MCF 10A (cell line): Measurements from ENCODE around the gene CXCR1. TPM values are rescaled to one million over a fixed set of nuclear protein-coding genes. Genes with fewer than 3 reads are reported as not detected.
"Not testable (repeated sequence)": the region's sequence is repeated elsewhere in the genome, so short reads cannot be mapped to it uniquely, and the experiment has no call there.

Source experiments
- BruUV-seq: library from RNA; stranded (reverse); fragments of 400-500 nt; replicated peaks from 2 replicates; lab custom pipeline; 2021; lab: Mats Ljungman, UMichigan
- CTCF ChIA-PET: fragments of 300-600 bp; sonication (Branson Sonifier 250); formaldehyde crosslinking; extraction: SDS; loops from one replicate; lab custom pipeline; 2021; ENCODE audit warnings: antibody characterized with exemption, inconsistent platforms; lab: Yijun Ruan, JAX
- POLR2A ChIA-PET: fragments of 300-600, 350-650 bp; sonication (Branson Sonifier 250); formaldehyde crosslinking; extraction: SDS; loops from one replicate; lab custom pipeline; 2020; ENCODE audit warnings: antibody characterized with exemption, inconsistent platforms; lab: Yijun Ruan, JAX
- DNase-seq: peaks from one replicate; pipeline ENCODE4 v3.0.0-alpha.2; 2018; ENCODE audit not compliant: unreplicated experiment
- H3K27ac Mint-ChIP-seq: one replicate; pipeline ENCODE4 v1.8.0; 2022; ENCODE audit warnings: mild to moderate bottlenecking, low read depth, mixed read lengths; ENCODE audit not compliant: unreplicated experiment
- H3K27me3 Mint-ChIP-seq: one replicate; pipeline ENCODE4 v1.8.0; 2022; ENCODE audit warnings: mixed read lengths; ENCODE audit not compliant: insufficient read depth, unreplicated experiment
- H3K36me3 Mint-ChIP-seq: one replicate; pipeline ENCODE4 v1.8.0; 2022; ENCODE audit warnings: mild to moderate bottlenecking, moderate library complexity, mixed read lengths; ENCODE audit not compliant: insufficient read depth, unreplicated experiment
- H3K4me1 Mint-ChIP-seq: one replicate; pipeline ENCODE4 v1.8.0; 2022; ENCODE audit warnings: mixed read lengths; ENCODE audit not compliant: insufficient read depth, unreplicated experiment
- H3K4me3 Mint-ChIP-seq: one replicate; pipeline ENCODE4 v1.8.0; 2022; ENCODE audit warnings: mild to moderate bottlenecking, moderate library complexity, mixed read lengths; ENCODE audit not compliant: unreplicated experiment
- H3K9me3 Mint-ChIP-seq: one replicate; pipeline ENCODE4 v1.8.0; 2022; ENCODE audit warnings: mixed read lengths; ENCODE audit not compliant: unreplicated experiment
- CTCF ChIP-seq: fragments of 200-600 bp; IDR thresholded peaks from one replicate; pipeline ENCODE4 v1.8.0; 2022; ENCODE audit warnings: antibody characterized with exemption, mild to moderate bottlenecking; ENCODE audit not compliant: unreplicated experiment
- intact Hi-C: fragments of 100-400 bp; cut with micrococcal nuclease; formaldehyde crosslinking; loops from 2 replicates; pipeline ENCODE4 v1.14.1; 2022
- total RNA-seq: library from RNA; stranded (reverse); gene quantifications from 2 replicates; pipeline ENCODE4 v1.2.3, GENCODE V29; 2022

The CXCR1 gene
- total RNA-seq, 1 experiment from 2014 or later: 0.12 TPM

- TF ChIP-seq CTCF: no peak
- BruUV-seq: no TSS peak
- no peak overlapping the region for H3K4me3 Mint-ChIP-seq
- H3K4me1 Mint-ChIP-seq: no peaks in the 10 kb centered on the region
- H3K27ac Mint-ChIP-seq: no peak overlapping the region
- CTCF ChIA-PET: interaction anchor here (1.0 to 1.3 kb wide), 2 partner anchors 12 to 394 kb away, joined by 4 read pairs; no protein-coding TSS in a partner anchor
- H3K9me3 Mint-ChIP-seq: no peaks in the 10 kb centered on the region
- DNase-seq: no peak
- no peaks in the 10 kb centered on the region for H3K36me3 Mint-ChIP-seq
- H3K27me3 Mint-ChIP-seq: no peaks in the 10 kb centered on the region
- POLR2A ChIA-PET: interaction anchor here (0.7 to 2.1 kb wide), 2 partner anchors 91 to 1863 kb away, joined by 3 to 7 read pairs; partner anchors contain the start of genes AAMP and PNKD
- intact Hi-C loops: no loop called here
Measured at GRCh38 chr2:218179782-218180181, 13.0 kb upstream of the CXCR1 start.

- Mint-ChIP-seq H3K9me3 (no peaks in the 10 kb centered on the region), H3K4me3 (no peak overlapping the region), H3K27ac (no peak overlapping the region), H3K36me3 (no peaks in the 10 kb centered on the region), H3K4me1 (no peaks in the 10 kb centered on the region), H3K27me3 (peaks cover 11% of the 10 kb centered on the region)
- no TSS peak for BruUV-seq
- DNase-seq: no peak
- ChIA-PET CTCF (interaction anchor here (0.5 to 1.8 kb wide), 4 partner anchors 11 to 26 kb away, joined by 3 to 5 read pairs (median 4); no protein-coding TSS in a partner anchor), POLR2A (interaction anchor here (1.9 kb wide), 1 partner anchor 20 kb away, joined by 7 read pairs; no protein-coding TSS in a partner anchor)
- intact Hi-C loops: no loop called here
- no peak for TF ChIP-seq CTCF
Measured at GRCh38 chr2:218172845-218173244, 6.1 kb upstream of the CXCR1 start.

DNA sequence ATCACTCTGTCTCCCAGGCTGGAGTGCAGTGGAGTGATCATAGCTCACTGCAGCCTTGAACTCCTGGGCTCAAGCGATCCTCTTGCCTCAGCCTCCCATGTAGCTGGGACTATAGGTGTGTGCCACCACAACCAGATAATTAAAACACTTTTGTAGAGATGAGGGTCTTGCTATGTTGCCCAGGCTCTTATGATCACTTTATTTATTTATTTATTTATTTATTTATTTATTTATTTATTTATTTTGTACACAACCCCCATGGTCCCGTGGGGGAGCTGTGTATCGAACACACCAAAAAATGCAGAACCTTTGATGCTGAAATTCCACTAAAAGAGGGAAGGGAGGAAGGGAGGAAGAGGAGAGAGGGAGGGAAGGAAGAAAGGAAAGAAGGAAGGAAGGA is 5.0 kb upstream of the CXCR1 start:
- intact Hi-C loops: not testable (repeated sequence)
- CTCF ChIA-PET: interaction anchor here (0.6 kb wide), 1 partner anchor 355 kb away, joined by 3 read pairs; no protein-coding TSS in a partner anchor

GRCh38 chr2:218169757-218170546 is 3.2 kb upstream of the CXCR1 start:
- CTCF ChIA-PET: interaction anchor here (0.6 kb wide), 2 partner anchors 167 to 294 kb away, joined by 3 to 4 read pairs; partner anchors contain the start of gene TNS1
- Mint-ChIP-seq H3K9me3 (no peaks in the 10 kb centered on the region), H3K4me3 (no peak overlapping the region), H3K27ac (no peak overlapping the region), H3K4me1 (no peaks in the 10 kb centered on the region), H3K36me3 (no peaks in the 10 kb centered on the region), H3K27me3 (peaks cover 11% of the 10 kb centered on the region)
- POLR2A ChIA-PET: no interaction called here
- intact Hi-C loops: no loop called here
- no peak for DNase-seq
- BruUV-seq: no TSS peak
- no peak for TF ChIP-seq CTCF

More for the DNA sequence above, 5.0 kb upstream of the CXCR1 start:
- H3K9me3 Mint-ChIP-seq, H3K4me3 Mint-ChIP-seq, DNase-seq, H3K4me1 Mint-ChIP-seq, H3K36me3 Mint-ChIP-seq, BruUV-seq, H3K27ac Mint-ChIP-seq: not testable (repeated sequence)
- H3K27me3 Mint-ChIP-seq: peaks cover 11% of the 10 kb centered on the region
- POLR2A ChIA-PET: interaction anchor here (0.7 to 1.9 kb wide), 2 partner anchors 19 to 33 kb away, joined by 3 to 7 read pairs; no protein-coding TSS in a partner anchor
